ENCODE results near the gene HACD3.

GRCh38 chr15:65603559-65603958 lies 73.3 kb downstream of the HACD3 start:
- TF ChIP-seq, protein P1, sequence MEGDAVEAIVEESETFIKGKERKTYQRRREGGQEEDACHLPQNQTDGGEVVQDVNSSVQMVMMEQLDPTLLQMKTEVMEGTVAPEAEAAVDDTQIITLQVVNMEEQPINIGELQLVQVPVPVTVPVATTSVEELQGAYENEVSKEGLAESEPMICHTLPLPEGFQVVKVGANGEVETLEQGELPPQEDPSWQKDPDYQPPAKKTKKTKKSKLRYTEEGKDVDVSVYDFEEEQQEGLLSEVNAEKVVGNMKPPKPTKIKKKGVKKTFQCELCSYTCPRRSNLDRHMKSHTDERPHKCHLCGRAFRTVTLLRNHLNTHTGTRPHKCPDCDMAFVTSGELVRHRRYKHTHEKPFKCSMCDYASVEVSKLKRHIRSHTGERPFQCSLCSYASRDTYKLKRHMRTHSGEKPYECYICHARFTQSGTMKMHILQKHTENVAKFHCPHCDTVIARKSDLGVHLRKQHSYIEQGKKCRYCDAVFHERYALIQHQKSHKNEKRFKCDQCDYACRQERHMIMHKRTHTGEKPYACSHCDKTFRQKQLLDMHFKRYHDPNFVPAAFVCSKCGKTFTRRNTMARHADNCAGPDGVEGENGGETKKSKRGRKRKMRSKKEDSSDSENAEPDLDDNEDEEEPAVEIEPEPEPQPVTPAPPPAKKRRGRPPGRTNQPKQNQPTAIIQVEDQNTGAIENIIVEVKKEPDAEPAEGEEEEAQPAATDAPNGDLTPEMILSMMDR (optimal IDR thresholded peaks at IDR 0.05 in 1 of 3, IDR thresholded peaks at IDR 0.05 in 1 of 3, conservative IDR thresholded peaks at IDR 0.05 in 1 of 3; ENCODE audit: extremely low read depth in 1 of 3, insufficient read depth in 2 of 3, low read length in 3 of 3) = no peak
- no peak for TF ChIP-seq EZH2 (IDR thresholded peaks at IDR 0.05; ENCODE audit: low read length)

Data from keratinocyte (primary cell).